GM18867 (cell line): ENCODE results near the gene PTPRM.
A peak's percentile ranks its signal among the peaks of the same experiment; 100 is the strongest.

Source experiments
- ATAC-seq: cut with Tn5 transposase; IDR thresholded peaks from one replicate; pipeline ENCODE4 v1.9.1; 2021; ENCODE audit warnings: mild to moderate bottlenecking, moderate library complexity; ENCODE audit not compliant: unreplicated experiment

Gene PTPRM

GRCh38 chr18:7567474-7568425 lies 634 bp downstream of the PTPRM start:
- ATAC-seq: peak; percentile 24

GRCh38 chr18:7568426-7568825 lies 1.3 kb downstream of the PTPRM start:
- ATAC-seq: peak; percentile 0

- no peak for ATAC-seq
Measured at GRCh38 chr18:7571626-7572025, 4.5 kb downstream of the PTPRM start.

- ATAC-seq: peak; percentile 37
Measured at GRCh38 chr18:7572822-7573221, 5.7 kb downstream of the PTPRM start.

GRCh38 chr18:7575465-7576028 lies 8.4 kb downstream of the PTPRM start:
- ATAC-seq: no peak

GRCh38 chr18:7576077-7576476 lies 9.0 kb downstream of the PTPRM start:
- no peak for ATAC-seq

- ATAC-seq: no peak
Measured at GRCh38 chr18:7576685-7577084, 9.6 kb downstream of the PTPRM start.

- no peak for ATAC-seq
Measured at GRCh38 chr18:7577706-7578105, 10.6 kb downstream of the PTPRM start.

GRCh38 chr18:7579176-7579917 lies 12.2 kb downstream of the PTPRM start:
- ATAC-seq: no peak

- ATAC-seq: no peak
Measured at GRCh38 chr18:7579918-7580542, 12.9 kb downstream of the PTPRM start.

GRCh38 chr18:7584646-7585275 lies 17.6 kb downstream of the PTPRM start:
- ATAC-seq: no peak

- ATAC-seq: no peak
Measured at GRCh38 chr18:7585276-7585670, 18.2 kb downstream of the PTPRM start.

GRCh38 chr18:7586379-7586778 lies 19.3 kb downstream of the PTPRM start:
- ATAC-seq: no peak

- ATAC-seq: no peak
Measured at GRCh38 chr18:7590826-7591560, 23.9 kb downstream of the PTPRM start.

GRCh38 chr18:7592305-7593071 lies 25.4 kb downstream of the PTPRM start:
- no peak for ATAC-seq

- ATAC-seq: no peak
Measured at GRCh38 chr18:7593218-7593819, 26.2 kb downstream of the PTPRM start.

- ATAC-seq: no peak
Measured at GRCh38 chr18:7596147-7596546, 29.0 kb downstream of the PTPRM start.

- ATAC-seq: no peak
Measured at GRCh38 chr18:7597500-7597899, 30.4 kb downstream of the PTPRM start.
